K562 (cell line): ENCODE data around the gene AHI1. TPM values are rescaled to one million over a fixed set of nuclear protein-coding genes. Genes with fewer than 3 reads are reported as not detected.
A peak's percentile ranks its signal among the peaks of the same experiment; 100 is the strongest.

Experiments used
- ATF7 ChIP-seq: fragments of 450-650 bp; IDR thresholded peaks from 2 replicates; pipeline ENCODE4 v1.7.1; 2014; ENCODE audit warnings: mild to moderate bottlenecking, moderate library complexity
- ERF ChIP-seq: fragments of 450-650 bp; formaldehyde crosslinking; IDR thresholded peaks from 2 replicates; pipeline ENCODE4 v1.4.0; 2020; ENCODE audit warnings: mild to moderate bottlenecking, mixed read lengths
- ESRRA ChIP-seq: fragments of 450-650 bp; IDR thresholded peaks from 2 replicates; pipeline ENCODE4 v1.6.1; 2014; ENCODE audit warnings: low read depth, mild to moderate bottlenecking, moderate library complexity, borderline replicate concordance
- FOXJ2 ChIP-seq: fragments of 200-800 bp; sonication (Bioruptor generic); IDR thresholded peaks from 2 replicates; pipeline ENCODE4 v1.6.1; 2016; ENCODE audit warnings: missing genetic modification characterization, missing compliant biosample characterization
- HDAC6 ChIP-seq: IDR thresholded peaks from 2 replicates; pipeline ENCODE4 v1.6.1; 2012; ENCODE audit warnings: low read depth, mild to moderate bottlenecking, control low read depth, inconsistent platforms, low read length, moderate library complexity
- HNRNPL ChIP-seq: fragments of 200-400 bp; formaldehyde crosslinking; IDR thresholded peaks from 2 replicates; pipeline ENCODE4 v1.6.1; 2017; ENCODE audit warnings: low read depth, mild to moderate bottlenecking, low read length
- NCOA1 ChIP-seq: fragments of 450-650 bp; IDR thresholded peaks from 2 replicates; pipeline ENCODE4 v1.6.1; 2016; ENCODE audit warnings: low read depth
- NFIC ChIP-seq: fragments of 450-650 bp; IDR thresholded peaks from 2 replicates; pipeline ENCODE4 v1.6.1; 2017; ENCODE audit warnings: mild to moderate bottlenecking, inconsistent platforms
- NONO ChIP-seq, 2 experiments: fragments of 200-400 bp in 1 of 2; fragments of 450-650 bp in 1 of 2; formaldehyde crosslinking in 1 of 2; IDR thresholded peaks; 2 replicates each; pipeline ENCODE4 v1.6.1; 2017; ENCODE audit warnings: low read depth in 2 of 2, mild to moderate bottlenecking in 2 of 2, moderate library complexity in 2 of 2, low read length in 1 of 2
- PHB ChIP-seq: fragments of 250-450 bp; sonication (Bioruptor Pico); IDR thresholded peaks from 2 replicates; pipeline ENCODE4 v1.5.0; 2021
- SIN3B ChIP-seq: fragments of 450-650 bp; IDR thresholded peaks from 2 replicates; pipeline ENCODE4 v1.6.1; 2017; ENCODE audit warnings: low read depth, mild to moderate bottlenecking, moderate library complexity
- TFAP4 ChIP-seq: sonication (generic); formaldehyde crosslinking; IDR thresholded peaks from 2 replicates; pipeline ENCODE4 v1.8.0; 2022; ENCODE audit warnings: missing genetic modification reagents, mild to moderate bottlenecking, moderate library complexity, borderline replicate concordance
- ZMIZ1 ChIP-seq, 2 experiments: fragments of 150-350 bp in 1 of 2; IDR thresholded peaks; 2 replicates each; pipeline ENCODE4 v1.6.1; 2012 to 2016; ENCODE audit warnings: low read depth in 2 of 2, low read length in 2 of 2, mild to moderate bottlenecking in 1 of 2, moderate library complexity in 1 of 2
- ZNF232 ChIP-seq: sonication (generic); formaldehyde crosslinking; IDR thresholded peaks from 2 replicates; pipeline ENCODE4 v1.8.0; 2022; ENCODE audit warnings: mild to moderate bottlenecking, missing genetic modification reagents
- ZNF407 ChIP-seq: fragments of 450-650 bp; IDR thresholded peaks from 2 replicates; pipeline ENCODE4 v1.6.1; 2016; ENCODE audit warnings: low read depth
- ZNF41 ChIP-seq: fragments of 250-450 bp; sonication (Bioruptor Pico); conservative IDR thresholded peaks from 2 replicates; pipeline ENCODE4 v1.4.0; 2020; ENCODE audit warnings: mild to moderate bottlenecking
- polyA plus RNA-seq, 8 experiments: library from polyadenylated mRNA; depleted of rRNA in 4 of 8; stranded (reverse) in 5 of 8; unstranded in 3 of 8; fragments of >200 nt; fragmentation: Nextera tagmentation in 2 of 8; fragmentation: Illumina TruSeq in 1 of 8; extraction: Ambion mirVana in 2 of 8; extraction: Trizol in 1 of 8; gene quantifications; 2 replicates each; pipeline versions ENCODE4 v1.2.1 to v1.2.3, GENCODE V29; 2011 to 2014; ENCODE audit warnings: inconsistent platforms in 1 of 8, missing spikeins in 1 of 8
- total RNA-seq, 7 experiments: library from RNA; depleted of rRNA in 6 of 7; stranded (reverse); fragments of >200 nt in 6 of 7; fragmentation: Illumina TruSeq in 2 of 7; extraction: Trizol in 2 of 7; gene quantifications; 2 replicates each; pipeline versions ENCODE4 v1.2.1 to v1.2.3, GENCODE V29; 2011 to 2021; ENCODE audit warnings: low replicate concordance in 1 of 7

AHI1 gene
- total and polyA plus RNA-seq, 9 of the 15 experiments (the other 6 are each of a cell fraction or from before 2014, with no cell fraction given), result 24.7 to 54.9 (median 32.2) TPM

GRCh38 chr6:135306740-135307420, 190.7 kb downstream of the AHI1 start (continued):
- TF ChIP-seq ZMIZ1 (IDR thresholded peaks at IDR 0.05; ENCODE audit: low read depth in 2 of 2, low read length in 2 of 2) (no peak), FOXJ2 (tag) (no peak), HDAC6 (no peak), ATF7 (peak; percentile 47; the same call in 1 of the 2 replicates), ERF (CRISPR knock-in tag) (no peak), HNRNPL (no peak), TFAP4 (CRISPR knock-in tag) (no peak), SIN3B (no peak), PHB (CRISPR knock-in tag) (no peak), NONO (IDR thresholded peaks at IDR 0.05; ENCODE audit: low read depth in 2 of 2, low read length in 1 of 2) (no peak), NFIC (no peak), ZNF232 (CRISPR knock-in tag) (no peak), ZNF407 (no peak), ZNF41 (CRISPR knock-in tag) (no peak), NCOA1 (peak; percentile 13; the same call in 1 of the 2 replicates), ESRRA (peak; percentile 68; the same call in 1 of the 2 replicates)
